ENCODE data around the gene CEACAM8.
"Not testable (repeated sequence)": the region's sequence is repeated elsewhere in the genome, so short reads cannot be mapped to it uniquely, and the experiment has no call there.

Gene CEACAM8

DNA sequence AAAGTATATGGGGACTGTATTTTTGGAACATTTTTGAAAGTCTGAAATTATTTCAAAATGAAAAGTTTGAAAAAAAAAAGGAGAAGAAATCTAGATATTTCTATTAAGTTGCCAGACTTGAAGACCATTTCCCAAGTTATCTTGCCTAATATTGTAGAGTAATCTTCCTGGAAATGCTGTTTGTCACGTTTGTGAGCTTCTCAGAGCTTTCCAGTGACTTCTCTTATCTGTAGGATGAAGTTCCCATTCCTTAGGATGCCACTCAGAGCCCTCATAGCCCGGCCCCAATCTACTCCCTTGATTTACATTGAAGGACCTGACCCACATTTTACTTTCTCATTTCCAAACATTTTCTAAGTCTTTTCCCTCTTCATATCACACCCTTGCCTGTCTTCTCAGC lies 23.6 kb downstream of the CEACAM8 start:
- no peak for DNase-seq

- DNase-seq: no peak
These were observed 25.5 kb downstream of the CEACAM8 start for GRCh38 chr19:42569193-42569592.

DNA sequence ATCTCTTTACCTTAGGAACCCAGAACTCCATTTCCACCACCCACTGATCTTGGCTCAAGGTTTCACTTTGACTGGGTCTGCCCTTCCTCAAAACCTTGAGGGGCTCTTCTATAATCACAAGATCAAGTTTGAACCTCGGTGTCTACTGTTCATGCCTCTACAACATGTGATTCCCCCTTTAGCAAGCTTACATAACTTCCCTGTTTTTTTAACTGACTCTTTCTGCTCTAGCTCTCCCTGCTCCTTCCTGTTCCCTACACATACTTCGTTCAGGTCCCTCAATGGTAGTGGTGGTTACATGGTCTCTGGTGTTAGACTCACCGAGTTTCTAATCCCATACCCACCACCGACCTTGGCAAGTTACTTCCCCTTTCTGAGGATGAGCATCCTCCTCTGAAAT lies 26.7 kb downstream of the CEACAM8 start:
- no peak for DNase-seq

DNA sequence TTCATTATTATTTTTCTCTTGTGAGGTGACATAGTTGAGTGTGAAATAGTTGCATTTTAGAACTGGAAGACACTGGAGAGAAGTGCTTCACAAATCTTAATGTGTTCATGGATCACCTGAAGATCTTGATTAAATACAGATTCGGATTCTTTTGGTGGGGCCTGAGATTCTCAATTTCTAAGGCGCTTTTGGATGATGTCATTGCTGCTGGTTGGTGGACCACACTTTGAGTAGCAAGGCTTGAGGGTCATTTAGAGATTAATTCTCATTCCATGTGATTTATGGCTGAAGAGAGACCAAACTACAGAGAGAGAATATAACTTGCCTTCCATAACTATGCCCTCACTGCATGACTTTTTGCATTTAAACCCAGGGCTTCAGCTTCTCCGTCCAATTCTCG lies 27.2 kb downstream of the CEACAM8 start:
- no peak for DNase-seq

GRCh38 chr19:42563352-42564210 lies 31.1 kb downstream of the CEACAM8 start:
- no peak for DNase-seq

GRCh38 chr19:42561512-42561911 lies 33.2 kb downstream of the CEACAM8 start:
- DNase-seq: no peak

DNA sequence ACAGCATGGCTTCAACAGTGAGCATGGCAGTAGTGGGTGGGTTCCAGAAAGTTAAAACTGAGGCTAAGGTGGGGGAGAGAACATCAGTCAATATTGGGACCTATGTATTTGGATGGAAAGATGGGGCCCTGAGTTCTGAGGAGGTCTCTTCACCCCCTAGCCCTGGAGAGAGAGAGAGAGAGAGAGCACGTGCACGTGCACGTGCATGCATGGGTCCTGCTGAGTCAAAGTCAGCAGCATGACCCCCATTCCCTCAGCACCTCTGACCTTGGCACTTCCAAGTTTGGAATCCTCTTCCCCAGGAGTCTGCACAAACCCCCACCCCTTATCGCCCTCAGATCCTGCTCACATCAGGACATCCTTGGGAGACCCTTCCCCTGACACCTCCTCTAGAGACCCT lies 34.0 kb downstream of the CEACAM8 start:
- no peak for DNase-seq

GRCh38 chr19:42558450-42559150 lies 36.1 kb downstream of the CEACAM8 start:
- DNase-seq: no peak

- DNase-seq: not testable (repeated sequence)
These were observed 37.3 kb downstream of the CEACAM8 start for GRCh38 chr19:42557386-42557871.

- no peak for DNase-seq
These were observed 38.9 kb downstream of the CEACAM8 start for GRCh38 chr19:42555801-42556200.

DNA sequence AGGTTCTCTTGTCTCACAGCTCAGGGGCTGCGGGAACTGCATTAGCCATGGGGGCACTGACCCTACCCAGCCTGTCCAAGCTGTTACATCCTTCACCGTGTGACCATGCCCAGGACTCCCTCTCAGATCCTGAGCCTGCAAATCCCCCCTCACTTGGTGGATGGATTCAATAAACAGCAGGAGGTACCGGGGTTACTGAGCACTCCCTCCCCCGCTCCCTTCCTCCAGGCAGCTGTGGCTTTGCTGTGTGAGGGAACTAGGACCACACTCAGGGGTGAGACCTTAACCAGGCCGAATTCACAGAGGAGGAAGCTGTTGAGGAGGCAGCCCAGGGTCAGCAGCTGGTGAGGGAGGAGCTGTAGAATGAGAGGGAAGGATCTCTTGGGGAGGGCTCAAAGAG lies 39.4 kb downstream of the CEACAM8 start:
- DNase-seq: no peak

DNA sequence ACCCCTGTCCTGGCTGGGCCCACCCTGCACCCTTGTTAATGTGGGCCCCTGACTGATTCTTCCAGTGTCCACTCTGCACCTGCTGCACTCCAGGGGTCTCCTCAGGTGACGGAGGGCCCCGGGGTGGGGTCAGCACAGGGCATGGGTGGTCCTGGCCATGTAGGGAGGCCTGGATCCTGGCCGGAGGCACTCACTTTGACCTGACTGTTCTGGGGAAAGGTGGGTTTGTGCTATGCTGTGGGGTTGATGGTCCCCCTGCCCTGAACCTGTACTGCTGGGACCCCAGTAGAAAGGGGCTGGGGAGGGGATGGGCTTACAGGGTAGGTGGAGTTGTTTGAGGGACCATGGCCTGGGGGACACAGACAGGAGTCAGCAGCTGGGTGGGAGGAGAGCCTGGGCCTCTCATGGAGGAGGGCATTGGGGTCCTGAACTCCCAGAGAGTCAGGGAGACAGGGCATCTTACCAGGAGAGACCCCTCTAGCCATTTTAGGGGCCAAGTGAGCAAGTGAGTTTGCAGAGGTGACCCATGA lies 40.6 kb downstream of the CEACAM8 start:
- DNase-seq: no peak

- DNase-seq: no peak
These were observed 41.3 kb downstream of the CEACAM8 start for GRCh38 chr19:42553292-42554045.

GRCh38 chr19:42552086-42553065 lies 42.3 kb downstream of the CEACAM8 start:
- no peak for DNase-seq

- not testable (repeated sequence) for DNase-seq
These were observed 44.2 kb downstream of the CEACAM8 start for GRCh38 chr19:42550521-42550920.

DNA sequence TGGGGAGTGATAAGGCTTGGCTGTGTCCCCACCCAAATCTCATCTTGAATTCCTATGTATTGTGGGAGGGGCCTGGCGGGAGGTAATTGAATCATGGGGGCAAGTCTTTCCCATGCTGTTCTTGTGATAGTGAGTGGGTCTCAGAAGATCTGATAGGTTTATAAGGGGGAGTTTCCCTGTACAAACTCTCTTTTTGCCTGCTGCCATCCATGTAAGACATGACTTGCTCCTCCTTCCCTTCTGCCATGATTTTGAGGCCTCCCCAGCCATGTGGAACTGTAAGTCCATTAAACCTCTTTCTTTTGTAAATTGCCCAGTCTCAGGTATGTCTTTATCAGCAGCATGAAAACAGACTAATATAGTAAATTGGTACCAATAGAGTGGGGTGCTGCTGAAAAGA lies 45.7 kb downstream of the CEACAM8 start:
- not testable (repeated sequence) for DNase-seq

- DNase-seq: no peak
These were observed 46.2 kb downstream of the CEACAM8 start for GRCh38 chr19:42548552-42548951.

DNA sequence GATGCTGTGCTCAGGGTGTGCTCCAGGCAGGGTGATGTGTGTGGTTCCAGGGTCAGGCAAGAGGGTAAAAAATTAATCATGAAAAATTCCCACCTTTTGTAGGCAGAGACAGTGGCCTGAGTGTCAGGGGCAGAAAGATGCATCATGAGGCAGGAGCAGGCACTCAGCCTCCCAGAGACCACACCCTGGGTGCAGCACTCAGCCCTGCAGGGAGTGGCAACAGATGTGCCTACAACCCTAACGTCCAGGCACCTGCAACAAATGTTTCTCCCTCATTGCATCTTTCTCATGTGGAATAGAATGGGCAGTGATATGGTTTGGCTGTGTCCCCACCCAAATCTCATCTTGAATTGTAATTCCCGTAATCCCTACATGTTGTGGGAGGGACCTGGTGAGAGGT lies 46.8 kb downstream of the CEACAM8 start:
- no peak for DNase-seq

DNA sequence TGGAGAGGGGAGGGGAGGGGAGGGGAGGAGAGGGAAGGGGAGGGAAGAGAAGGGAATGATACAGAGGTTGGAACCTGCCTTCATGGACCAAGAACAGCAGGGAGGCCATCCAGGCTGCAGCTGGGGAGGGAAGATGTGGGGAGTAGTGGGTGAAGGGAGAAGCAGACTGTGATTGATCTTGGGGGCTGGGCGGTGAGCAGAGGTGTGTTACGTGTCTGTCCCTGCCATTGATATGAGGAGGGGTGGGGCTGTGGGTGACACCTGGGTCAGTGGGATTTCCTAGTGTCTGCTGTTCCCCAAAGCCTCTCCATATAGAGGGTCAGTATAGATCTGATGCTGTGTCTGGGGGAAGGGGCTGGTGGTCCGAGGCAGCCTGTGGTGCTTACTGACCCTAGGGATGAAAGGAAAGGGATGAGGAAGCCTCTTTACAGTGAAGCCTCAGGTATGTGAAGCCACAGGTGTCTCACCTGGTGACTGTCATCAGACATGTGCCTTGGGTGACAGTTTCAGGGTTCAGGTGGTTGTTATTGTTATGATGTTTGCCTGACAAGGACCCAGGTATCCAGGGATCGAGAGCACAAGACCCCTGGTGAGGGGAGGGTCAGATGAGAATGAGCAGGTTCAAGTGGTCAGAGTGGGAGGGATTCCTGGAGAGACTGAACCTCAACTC lies 47.8 kb downstream of the CEACAM8 start:
- DNase-seq: no peak

- DNase-seq: no peak
These were observed 50.6 kb downstream of the CEACAM8 start for GRCh38 chr19:42544146-42544545.

DNA sequence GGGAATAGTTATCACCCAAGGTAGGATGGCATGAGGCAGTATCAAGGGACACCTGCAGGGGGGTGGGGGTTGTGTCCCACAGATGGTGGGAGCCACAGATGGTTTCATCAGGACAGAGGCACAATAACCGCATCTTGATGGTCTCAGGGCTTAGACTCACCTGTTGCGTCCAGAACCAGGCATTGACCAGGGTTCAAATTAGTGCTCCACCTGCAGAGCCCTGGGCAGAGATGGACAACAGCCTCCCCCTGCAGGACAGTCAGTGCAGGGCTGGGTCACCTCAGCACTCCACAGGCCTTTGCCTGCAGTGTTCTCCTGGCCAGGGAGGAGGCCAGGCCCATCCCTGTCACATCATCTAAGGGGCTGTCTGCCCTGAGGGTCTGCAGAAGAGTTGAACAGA lies 51.9 kb downstream of the CEACAM8 start:
- DNase-seq: no peak
